Measurements from ENCODE around the gene TRMT61A.

TRMT61A gene

GRCh38 chr14:103547455-103547940 is 18.5 kb downstream of the TRMT61A start:
- no peak for DNase-seq (ENCODE audit: low read depth)

GRCh38 chr14:103547941-103548462 is 19.0 kb downstream of the TRMT61A start:
- no peak for DNase-seq (ENCODE audit: low read depth)

GRCh38 chr14:103548463-103549351 is 19.7 kb downstream of the TRMT61A start:
- no peak for DNase-seq (ENCODE audit: low read depth)

- no peak for DNase-seq (ENCODE audit: low read depth)
These were observed 20.6 kb downstream of the TRMT61A start for GRCh38 chr14:103549361-103550311.

GRCh38 chr14:103550451-103551337 is 21.7 kb downstream of the TRMT61A start:
- no peak for DNase-seq (ENCODE audit: low read depth)

- no peak for DNase-seq (ENCODE audit: low read depth)
These were observed 22.4 kb downstream of the TRMT61A start for GRCh38 chr14:103551338-103551762.

GRCh38 chr14:103552011-103552845 is 23.2 kb downstream of the TRMT61A start:
- DNase-seq (ENCODE audit: low read depth): no peak

GRCh38 chr14:103552846-103553210 is 23.8 kb downstream of the TRMT61A start:
- DNase-seq (ENCODE audit: low read depth): no peak

GRCh38 chr14:103555559-103556337 is 26.8 kb downstream of the TRMT61A start:
- no peak for DNase-seq (ENCODE audit: low read depth)

GRCh38 chr14:103556946-103557758 is 28.2 kb downstream of the TRMT61A start:
- DNase-seq (ENCODE audit: low read depth): no peak

GRCh38 chr14:103558071-103558882 is 29.3 kb downstream of the TRMT61A start:
- DNase-seq (ENCODE audit: low read depth): no peak

GRCh38 chr14:103559766-103560165 is 30.8 kb downstream of the TRMT61A start:
- no peak for DNase-seq (ENCODE audit: low read depth)

GRCh38 chr14:103560691-103561090 is 31.7 kb downstream of the TRMT61A start:
- no peak for DNase-seq (ENCODE audit: low read depth)

GRCh38 chr14:103561381-103562178 is 32.6 kb downstream of the TRMT61A start:
- DNase-seq (ENCODE audit: low read depth): no peak

- DNase-seq (ENCODE audit: low read depth): no peak
These were observed 33.1 kb downstream of the TRMT61A start for GRCh38 chr14:103562179-103562428.

- DNase-seq (ENCODE audit: low read depth): peak; percentile 42
These were observed 33.6 kb downstream of the TRMT61A start, which contains the start of the genes BAG5 and COA8 for GRCh38 chr14:103562429-103563225. BAG5 (minus strand) TSS chr14:103562657; CDS start chr14:103561164, 1,493 bp downstream. COA8 (plus strand) TSS chr14:103562960; CDS start chr14:103563002, 42 bp downstream.
